Sigmoid colon (tissue), 7 donors: ENCODE data around the gene CEACAM8. TPM values are rescaled to one million over a fixed set of nuclear protein-coding genes. Genes with fewer than 3 reads are reported as not detected.

Experiments
- DNase-seq: peaks from one replicate; pipeline ENCODE4 v3.0.0-alpha.2; 2019
- H3K27ac ChIP-seq, 4 donors: fragments of 200-600 bp; sonication (generic); one replicate each; pipeline ENCODE4 v1.5.1; 2016 to 2019; ENCODE audit warnings: mild to moderate bottlenecking in 1 of 4
- H3K27me3 ChIP-seq, 3 donors: fragments of 200-600 bp; sonication (generic); one replicate each; pipeline ENCODE4 v1.5.1; 2019; ENCODE audit warnings: mild to moderate bottlenecking in 1 of 3
- H3K36me3 ChIP-seq, 4 donors: fragments of 200-600 bp; sonication (generic); one replicate each; pipeline ENCODE4 v1.5.1; 2016 to 2019
- H3K4me1 ChIP-seq, 4 donors: fragments of 200-600 bp; sonication (generic); one replicate each; pipeline ENCODE4 v1.5.1; 2017 to 2019
- H3K4me3 ChIP-seq, 4 donors: fragments of 200-600 bp; sonication (generic); one replicate each; pipeline ENCODE4 v1.5.1; 2017 to 2019; ENCODE audit warnings: mild to moderate bottlenecking in 2 of 4, moderate library complexity in 1 of 4
- H3K9me3 ChIP-seq, 4 donors: fragments of 200-600 bp in 3 of 4; sonication (generic) in 3 of 4; one replicate each; pipeline versions ENCODE4 v1.5.1 to v1.6.1; 2013 to 2019
- EP300 ChIP-seq, 4 donors: sonication (generic); formaldehyde crosslinking; IDR thresholded peaks; one replicate each; pipeline ENCODE4 v1.6.1; 2017; ENCODE audit warnings: antibody characterized with exemption in 4 of 4
- POLR2A ChIP-seq, 2 donors: fragments of 450-650 bp; IDR thresholded peaks; one replicate each; pipeline ENCODE4 v1.6.1; 2016; ENCODE audit warnings: antibody characterized with exemption in 2 of 2, mild to moderate bottlenecking in 2 of 2, moderate library complexity in 2 of 2
- POLR2AphosphoS5 ChIP-seq, 4 donors: sonication (generic); formaldehyde crosslinking; IDR thresholded peaks; one replicate each; pipeline ENCODE4 v1.6.1; 2017; ENCODE audit warnings: antibody characterized with exemption in 4 of 4
- WGBS, 2 donors: extraction: QIAGEN DNeasy Blood & Tissue Kit; methylation state at CpG; one replicate each; pipeline ENCODE4 v1.1.7; 2013; 5-methylcytosine and 5-hydroxymethylcytosine counted together
- intact Hi-C: fragments of 100-400 bp; cut with DNase I; formaldehyde crosslinking; loops from one replicate; pipeline ENCODE4 v1.15.1; 2023
- polyA plus RNA-seq, 3 donors: library from polyadenylated mRNA; stranded (reverse); fragments of 200-250 nt; gene quantifications; one replicate each; pipeline ENCODE4 v1.2.3, GENCODE V29; 2013
- total RNA-seq, 4 donors: library from RNA; depleted of rRNA; stranded (reverse); fragments of >200 nt; gene quantifications; one replicate each; pipeline ENCODE4 v1.1.0, GENCODE V29; 2016
- TF ChIP-seq, protein P1 (sequence below), 4 experiments: fragments of 450-650 bp in 3 of 4; fragments of 200-600 bp in 1 of 4; IDR thresholded peaks; one replicate each; pipeline ENCODE4 v1.5.1; 2016 to 2019; ENCODE audit warnings: antibody characterized with exemption in 4 of 4, mild to moderate bottlenecking in 3 of 4, moderate library complexity in 2 of 4
- donor health status: healthy with polysubstance abuse.
- donor health status: Bipolar disorder and iron deficiency.
- donor health status: healthy.

Gene CEACAM8
- total and polyA plus RNA-seq, 7 donors: 0.69 to 0.76 TPM; not detected in 5

DNA sequence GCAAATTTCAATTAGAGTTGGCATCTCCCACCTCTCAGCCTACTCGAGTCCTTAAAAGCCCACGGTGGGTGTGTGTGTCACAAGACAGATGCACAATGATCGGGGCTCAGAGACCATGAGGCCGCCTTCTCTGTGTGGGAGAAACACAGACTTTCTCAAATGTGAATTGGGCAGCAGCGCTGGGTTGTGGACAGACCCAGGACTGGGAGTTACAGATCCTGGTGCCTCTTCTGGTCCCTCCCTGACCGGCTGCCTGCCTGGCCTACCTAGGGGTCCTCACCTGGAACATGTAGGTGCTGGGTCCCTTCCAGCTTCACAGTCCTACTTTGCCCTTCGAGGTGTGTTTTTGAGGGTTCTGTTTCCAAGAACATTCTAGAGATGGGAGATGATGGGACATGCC, 4.9 kb downstream of the CEACAM8 start:
- 91 to 92% methylated on average over 7 of the region's 7 CpGs for WGBS, 2 donors
- DNase-seq: no peak
- Histone ChIP-seq H3K4me1 (no peaks in the 10 kb centered on the region), H3K9me3 (no peaks in the 10 kb centered on the region), H3K4me3 (no peak overlapping the region), H3K36me3 (no peaks in the 10 kb centered on the region), H3K27ac (no peak overlapping the region), H3K27me3 (no peaks in the 10 kb centered on the region)
- intact Hi-C loops: no loop called here
- TF ChIP-seq EP300 (IDR thresholded peaks at IDR 0.05): no peak
- TF ChIP-seq POLR2A (IDR thresholded peaks at IDR 0.05): no peak
- TF ChIP-seq, protein P1, sequence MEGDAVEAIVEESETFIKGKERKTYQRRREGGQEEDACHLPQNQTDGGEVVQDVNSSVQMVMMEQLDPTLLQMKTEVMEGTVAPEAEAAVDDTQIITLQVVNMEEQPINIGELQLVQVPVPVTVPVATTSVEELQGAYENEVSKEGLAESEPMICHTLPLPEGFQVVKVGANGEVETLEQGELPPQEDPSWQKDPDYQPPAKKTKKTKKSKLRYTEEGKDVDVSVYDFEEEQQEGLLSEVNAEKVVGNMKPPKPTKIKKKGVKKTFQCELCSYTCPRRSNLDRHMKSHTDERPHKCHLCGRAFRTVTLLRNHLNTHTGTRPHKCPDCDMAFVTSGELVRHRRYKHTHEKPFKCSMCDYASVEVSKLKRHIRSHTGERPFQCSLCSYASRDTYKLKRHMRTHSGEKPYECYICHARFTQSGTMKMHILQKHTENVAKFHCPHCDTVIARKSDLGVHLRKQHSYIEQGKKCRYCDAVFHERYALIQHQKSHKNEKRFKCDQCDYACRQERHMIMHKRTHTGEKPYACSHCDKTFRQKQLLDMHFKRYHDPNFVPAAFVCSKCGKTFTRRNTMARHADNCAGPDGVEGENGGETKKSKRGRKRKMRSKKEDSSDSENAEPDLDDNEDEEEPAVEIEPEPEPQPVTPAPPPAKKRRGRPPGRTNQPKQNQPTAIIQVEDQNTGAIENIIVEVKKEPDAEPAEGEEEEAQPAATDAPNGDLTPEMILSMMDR (IDR thresholded peaks at IDR 0.05): no peak
- TF ChIP-seq POLR2AphosphoS5 (IDR thresholded peaks at IDR 0.05): no peak

DNA sequence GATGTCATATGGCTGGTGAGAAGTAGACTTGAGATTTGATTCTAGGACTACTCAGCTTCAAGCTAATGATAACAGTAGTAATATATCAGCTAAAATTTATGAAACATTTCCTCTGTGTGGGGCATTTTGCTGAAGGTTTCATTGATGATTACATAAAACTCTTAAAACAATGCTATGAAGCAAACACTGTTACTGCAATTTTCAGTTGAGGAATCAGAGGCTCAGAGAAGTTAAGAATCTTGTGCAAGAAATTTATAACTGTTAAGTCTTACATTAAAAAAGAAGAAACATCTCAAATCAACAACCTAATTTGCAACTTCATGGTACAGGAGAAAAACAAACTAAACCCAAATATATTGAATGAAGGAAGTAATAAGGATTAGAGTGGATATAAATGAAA, 10.3 kb downstream of the CEACAM8 start:
- no peak for TF ChIP-seq EP300 (IDR thresholded peaks at IDR 0.05)
- TF ChIP-seq, protein P1 (IDR thresholded peaks at IDR 0.05): no peak
- TF ChIP-seq POLR2A (IDR thresholded peaks at IDR 0.05): no peak
- no peak for TF ChIP-seq POLR2AphosphoS5 (IDR thresholded peaks at IDR 0.05)
- no peak overlapping the region for H3K4me3 ChIP-seq

DNA sequence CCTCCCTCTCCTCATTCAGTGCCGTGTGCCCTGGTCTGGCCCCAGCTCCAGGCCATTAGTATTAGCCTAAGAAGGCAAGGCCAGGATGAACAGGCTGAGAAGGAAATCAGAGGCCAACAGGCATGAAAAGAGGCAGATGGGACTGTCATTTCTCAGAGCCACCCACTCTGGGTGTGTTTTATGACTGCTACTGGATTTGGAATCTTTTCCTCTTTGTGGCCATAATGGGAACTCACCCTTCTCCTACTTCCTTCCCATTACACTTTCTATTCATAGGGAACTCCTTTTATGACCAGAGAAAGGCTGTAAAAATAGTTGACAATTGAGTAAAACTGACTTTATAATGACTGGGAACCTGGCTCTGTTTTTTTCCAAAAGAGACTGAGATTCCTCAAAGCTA, 17.7 kb downstream of the CEACAM8 start:
- Histone ChIP-seq H3K27me3 (peaks cover 0 to 2% (median 0%) of the 10 kb centered on the region in 3 donors), H3K27ac (no peak overlapping the region), H3K4me1 (no peaks in the 10 kb centered on the region), H3K36me3 (no peaks in the 10 kb centered on the region), H3K9me3 (no peaks in the 10 kb centered on the region), H3K4me3 (no peak overlapping the region)
- no peak for DNase-seq
- intact Hi-C loops: no loop called here
- 11 to 70% methylated on average over 1 of the region's 1 CpG for WGBS, 2 donors
- no peak for TF ChIP-seq POLR2A (IDR thresholded peaks at IDR 0.05)
- TF ChIP-seq, protein P1 (IDR thresholded peaks at IDR 0.05): no peak
- no peak for TF ChIP-seq POLR2AphosphoS5 (IDR thresholded peaks at IDR 0.05)
- TF ChIP-seq EP300 (IDR thresholded peaks at IDR 0.05): no peak

More for the DNA sequence above, 10.3 kb downstream of the CEACAM8 start:
- Histone ChIP-seq H3K36me3 (no peaks in the 10 kb centered on the region), H3K27me3 (no peaks in the 10 kb centered on the region), H3K27ac (no peak overlapping the region), H3K9me3 (no peaks in the 10 kb centered on the region), H3K4me1 (no peaks in the 10 kb centered on the region)
- intact Hi-C loops: no loop called here
- no peak for DNase-seq

DNA sequence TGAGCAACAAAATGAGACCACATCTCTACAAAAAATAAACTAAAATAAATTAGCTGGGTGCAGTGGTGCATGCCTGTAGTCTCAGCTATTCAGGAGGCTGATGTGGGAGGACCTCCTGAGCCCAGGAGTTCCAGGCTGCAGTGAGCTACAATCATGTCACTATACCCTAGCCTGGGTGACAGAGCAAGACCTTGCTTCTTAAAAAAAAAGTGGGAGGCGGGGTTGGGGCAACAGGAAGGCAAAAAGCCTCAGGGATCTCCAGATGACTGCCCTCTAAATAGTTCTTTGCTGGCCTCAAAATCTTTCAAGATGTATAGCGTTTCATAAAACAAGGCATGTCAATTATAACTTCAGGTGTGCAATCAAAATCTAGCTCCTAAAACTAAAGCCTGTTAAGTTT, 18.5 kb downstream of the CEACAM8 start:
- WGBS, 2 donors: 35 to 49% methylated on average over 2 of the region's 2 CpGs
- intact Hi-C loops: no loop called here
- no peaks in the 10 kb centered on the region for H3K9me3 ChIP-seq
- H3K27ac ChIP-seq: no peak overlapping the region
- DNase-seq: no peak
- peaks cover 0 to 2% (median 0%) of the 10 kb centered on the region in 3 donors for H3K27me3 ChIP-seq
- no peak for TF ChIP-seq POLR2A (IDR thresholded peaks at IDR 0.05)
- no peak for TF ChIP-seq EP300 (IDR thresholded peaks at IDR 0.05)
- no peak for TF ChIP-seq POLR2AphosphoS5 (IDR thresholded peaks at IDR 0.05)
- TF ChIP-seq, protein P1 (IDR thresholded peaks at IDR 0.05): no peak
- no peaks in the 10 kb centered on the region for H3K4me1 ChIP-seq
- no peaks in the 10 kb centered on the region for H3K36me3 ChIP-seq
- H3K4me3 ChIP-seq: no peak overlapping the region

DNA sequence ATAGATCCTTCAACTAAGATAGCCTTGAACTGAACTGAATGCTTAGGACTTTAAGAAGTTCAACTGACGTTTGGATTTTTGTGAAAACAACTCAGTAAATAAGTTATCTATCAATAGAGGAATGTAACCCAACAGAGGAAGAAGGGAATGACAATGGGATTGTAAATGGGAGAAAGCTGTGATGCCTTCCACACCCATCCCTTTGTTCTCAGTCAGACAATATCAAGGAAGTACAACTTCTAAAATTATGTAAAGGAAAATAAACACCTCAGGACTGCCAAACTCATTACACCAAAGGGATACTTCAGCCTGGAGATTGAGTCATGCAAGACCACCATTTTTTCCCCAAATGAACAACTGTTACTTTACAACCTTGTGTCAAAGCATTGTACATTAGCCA, 21.1 kb downstream of the CEACAM8 start:
- intact Hi-C loops: no loop called here
- no peak overlapping the region for H3K27ac ChIP-seq
- H3K4me3 ChIP-seq: no peak overlapping the region
- H3K36me3 ChIP-seq: no peaks in the 10 kb centered on the region
- TF ChIP-seq POLR2A (IDR thresholded peaks at IDR 0.05) (no peak), EP300 (IDR thresholded peaks at IDR 0.05) (no peak), POLR2AphosphoS5 (IDR thresholded peaks at IDR 0.05) (no peak)
- TF ChIP-seq, protein P1 (IDR thresholded peaks at IDR 0.05): no peak
- no peaks in the 10 kb centered on the region for H3K4me1 ChIP-seq
- no peak for DNase-seq
- 17 to 60% methylated on average over 1 of the region's 1 CpG for WGBS, 2 donors
- H3K27me3 ChIP-seq: peaks cover 0 to 2% (median 0%) of the 10 kb centered on the region in 3 donors
- H3K9me3 ChIP-seq: no peaks in the 10 kb centered on the region
